ENCODE data around the gene NTHL1.
"Not testable (repeated sequence)": the region's sequence is repeated elsewhere in the genome, so short reads cannot be mapped to it uniquely, and the experiment has no call there.

The NTHL1 gene

GRCh38 chr16:2028146-2028545 lies 19.5 kb downstream of the NTHL1 start:
- no peak for DNase-seq (ENCODE audit: low spot score)

- no peak for DNase-seq (ENCODE audit: low spot score)
Observed at GRCh38 chr16:2027024-2028010, 20.3 kb downstream of the NTHL1 start.

- no peak for DNase-seq (ENCODE audit: low spot score)
Observed at GRCh38 chr16:2026461-2027023, 21.1 kb downstream of the NTHL1 start, which contains the start of gene NHERF2. TSS of gene NHERF2 (plus strand) at chr16:2026902. CDS start at chr16:2027006, 104 bp downstream.

GRCh38 chr16:2025878-2026460 lies 21.7 kb downstream of the NTHL1 start:
- DNase-seq (ENCODE audit: low spot score), result no peak

- no peak for DNase-seq (ENCODE audit: low spot score)
Observed at GRCh38 chr16:2025251-2025650, 22.4 kb downstream of the NTHL1 start.

- DNase-seq (ENCODE audit: low spot score), result no peak
Observed at GRCh38 chr16:2024032-2024420, 23.6 kb downstream of the NTHL1 start.

GRCh38 chr16:2023092-2024031 lies 24.3 kb downstream of the NTHL1 start:
- DNase-seq (ENCODE audit: low spot score), result peak; percentile 88

GRCh38 chr16:2022723-2023091 lies 24.9 kb downstream of the NTHL1 start:
- no peak for DNase-seq (ENCODE audit: low spot score)

GRCh38 chr16:2019921-2020831 lies 27.5 kb downstream of the NTHL1 start:
- no peak for DNase-seq (ENCODE audit: low spot score)

- DNase-seq (ENCODE audit: low spot score), result no peak
Observed at GRCh38 chr16:2019518-2019920, 28.1 kb downstream of the NTHL1 start, which contains the start of gene NPW. TSS of gene NPW (plus strand) at chr16:2019785.

- no peak for DNase-seq (ENCODE audit: low spot score)
Observed at GRCh38 chr16:2016407-2016922, 31.2 kb downstream of the NTHL1 start.

- DNase-seq (ENCODE audit: low spot score), result no peak
Observed at GRCh38 chr16:2015947-2016208, 31.8 kb downstream of the NTHL1 start.

GRCh38 chr16:2015117-2015946 lies 32.3 kb downstream of the NTHL1 start:
- peak; percentile 90 for DNase-seq (ENCODE audit: low spot score)

- DNase-seq (ENCODE audit: low spot score), result no peak
Observed at GRCh38 chr16:2013527-2013926, 34.1 kb downstream of the NTHL1 start.

GRCh38 chr16:2011726-2012125 lies 35.9 kb downstream of the NTHL1 start:
- not testable (repeated sequence) for DNase-seq (ENCODE audit: low spot score)

GRCh38 chr16:2009791-2010510 lies 37.7 kb downstream of the NTHL1 start, which contains the start of gene ZNF598:
TSS of gene ZNF598 (minus strand) at chr16:2009821.
- peak; percentile 87 for DNase-seq (ENCODE audit: low spot score)

GRCh38 chr16:2009164-2009711 lies 38.4 kb downstream of the NTHL1 start:
- DNase-seq (ENCODE audit: low spot score), result no peak

GRCh38 chr16:2008631-2009163 lies 38.9 kb downstream of the NTHL1 start:
- no peak for DNase-seq (ENCODE audit: low spot score)

Measured in LoVo (cell line).